ENCODE data around the gene ADGB. TPM values are rescaled to one million over a fixed set of nuclear protein-coding genes. Genes with fewer than 3 reads are reported as not detected.

The ADGB gene
- total and polyA plus RNA-seq, 2 of the 13 experiments (the other 11 are each of a cell fraction or from before 2014, with no cell fraction given): not detected

DNA sequence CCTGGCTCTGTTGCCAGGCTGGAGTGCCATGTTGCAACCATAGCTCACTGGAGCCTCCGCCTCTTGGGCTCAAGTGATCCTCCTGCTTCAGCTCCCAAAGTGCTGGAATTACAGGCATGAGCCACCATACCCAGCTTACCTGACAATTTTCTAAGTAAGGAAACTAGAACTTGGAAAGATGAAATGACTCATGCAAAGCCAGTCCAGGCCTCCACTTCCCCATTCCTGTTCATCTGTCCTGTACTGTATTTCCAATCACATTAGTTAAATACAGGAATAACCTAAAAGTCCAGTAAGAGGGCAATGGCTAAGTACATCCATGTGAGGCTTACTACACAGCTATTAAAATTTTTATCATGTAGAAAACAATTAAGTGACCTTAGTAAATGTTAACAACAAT is 8.3 kb upstream of the ADGB start (continued):
- TF ChIP-seq, protein P1, sequence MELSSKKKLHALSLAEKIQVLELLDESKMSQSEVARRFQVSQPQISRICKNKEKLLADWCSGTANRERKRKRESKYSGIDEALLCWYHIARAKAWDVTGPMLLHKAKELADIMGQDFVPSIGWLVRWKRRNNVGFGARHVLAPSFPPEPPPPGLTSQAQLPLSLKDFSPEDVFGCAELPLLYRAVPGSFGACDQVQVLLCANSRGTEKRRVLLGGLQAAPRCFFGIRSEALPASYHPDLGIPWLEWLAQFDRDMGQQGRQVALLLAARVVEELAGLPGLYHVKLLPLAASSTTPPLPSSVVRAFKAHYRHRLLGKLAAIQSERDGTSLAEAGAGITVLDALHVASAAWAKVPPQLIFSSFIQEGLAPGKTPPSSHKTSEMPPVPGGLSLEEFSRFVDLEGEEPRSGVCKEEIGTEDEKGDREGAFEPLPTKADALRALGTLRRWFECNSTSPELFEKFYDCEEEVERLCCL (CRISPR knock-in tag; IDR thresholded peaks at IDR 0.05; ENCODE audit: borderline replicate concordance): no peak

DNA sequence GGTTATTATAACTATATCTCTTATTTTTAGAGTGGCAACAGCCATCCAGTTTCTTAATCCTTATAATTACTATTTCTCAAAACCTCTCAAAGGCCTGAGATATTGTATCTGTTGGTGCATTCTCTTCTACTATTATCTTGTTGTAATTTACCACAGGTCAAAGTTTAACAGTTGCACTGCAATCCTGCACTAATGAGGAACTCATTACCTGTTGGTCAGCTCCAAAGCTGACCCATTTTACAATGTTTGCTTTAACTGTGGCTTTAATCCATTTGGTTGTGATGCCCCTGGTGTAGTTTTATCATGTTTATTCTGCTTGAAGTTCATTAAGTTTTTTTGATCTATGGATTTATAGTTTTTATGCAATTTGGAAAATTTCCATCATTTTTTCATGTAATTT is 6.3 kb upstream of the ADGB start:
- no TSS peak for BruUV-seq (replicated peaks)
- POLR2A ChIA-PET: no interaction called here
- in situ Hi-C loops (cut with HindIII; ENCODE audit: extremely low pct_ligation_motif_present, low pct_unique_long_range_greater_than_20kb): no loop called here
- Histone ChIP-seq H3K9ac (ENCODE audit: insufficient read depth, low read depth, low read length) (no peak overlapping the region), H3K9me3 (ENCODE audit: low read length) (no peaks in the 10 kb centered on the region), H4K20me1 (ENCODE audit: insufficient read depth, low read length) (no peaks in the 10 kb centered on the region), H3K4me1 (ENCODE audit: insufficient read depth, low read length) (no peaks in the 10 kb centered on the region), H3K27ac (ENCODE audit: extremely low read length, insufficient read depth, low read length) (no peak overlapping the region), H3K27me3 (ENCODE audit: control insufficient read depth in 1 of 2, insufficient read depth in 2 of 2, low read length in 2 of 2) (no peaks in the 10 kb centered on the region), H3K79me2 (ENCODE audit: insufficient read depth, low read length) (no peaks in the 10 kb centered on the region), H3K4me3 (replicated peaks in 1 of 3; ENCODE audit: insufficient read depth in 1 of 3, low read depth in 2 of 3, low read length in 3 of 3) (no peak overlapping the region), H2AFZ (ENCODE audit: low read length) (no peak overlapping the region), H3K4me2 (ENCODE audit: low read depth, low read length) (no peak overlapping the region), H3K36me3 (replicated peaks in 1 of 2; ENCODE audit: control insufficient read depth in 1 of 2, insufficient read depth in 2 of 2, low read length in 2 of 2) (no peaks in the 10 kb centered on the region)
- no peak for FAIRE-seq
- ATAC-seq: no peak
- no peak for DNase-seq (ENCODE audit: low spot score)
- intact Hi-C loops (cut with micrococcal nuclease; ENCODE audit: unreplicated experiment): no loop called here
- CTCF ChIA-PET (ENCODE audit: low intra/inter-chr PET ratio, low total read pairs): no interaction called here
- TF ChIP-seq CCAR2 (optimal IDR thresholded peaks at IDR 0.05; ENCODE audit: low read depth, low read length): no peak
- TF ChIP-seq ZNF33A (CRISPR knock-in tag; IDR thresholded peaks at IDR 0.05; ENCODE audit: borderline replicate concordance): no peak
- no peak for TF ChIP-seq ZNF589 (CRISPR knock-in tag; conservative IDR thresholded peaks at IDR 0.05)
- no peak for TF ChIP-seq PRDM10 (CRISPR knock-in tag; IDR thresholded peaks at IDR 0.05; ENCODE audit: low read depth)
- no peak for TF ChIP-seq TBX3 (IDR thresholded peaks at IDR 0.05; ENCODE audit: borderline replicate concordance)
- no peak for TF ChIP-seq TERF1 (CRISPR knock-in tag; IDR thresholded peaks at IDR 0.05)
- TF ChIP-seq, protein P2, sequence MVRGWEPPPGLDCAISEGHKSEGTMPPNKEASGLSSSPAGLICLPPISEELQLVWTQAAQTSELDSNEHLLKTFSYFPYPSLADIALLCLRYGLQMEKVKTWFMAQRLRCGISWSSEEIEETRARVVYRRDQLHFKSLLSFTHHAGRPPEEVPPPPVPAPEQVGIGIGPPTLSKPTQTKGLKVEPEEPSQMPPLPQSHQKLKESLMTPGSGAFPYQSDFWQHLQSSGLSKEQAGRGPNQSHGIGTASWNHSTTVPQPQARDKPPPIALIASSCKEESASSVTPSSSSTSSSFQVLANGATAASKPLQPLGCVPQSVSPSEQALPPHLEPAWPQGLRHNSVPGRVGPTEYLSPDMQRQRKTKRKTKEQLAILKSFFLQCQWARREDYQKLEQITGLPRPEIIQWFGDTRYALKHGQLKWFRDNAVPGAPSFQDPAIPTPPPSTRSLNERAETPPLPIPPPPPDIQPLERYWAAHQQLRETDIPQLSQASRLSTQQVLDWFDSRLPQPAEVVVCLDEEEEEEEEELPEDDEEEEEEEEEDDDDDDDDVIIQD (CRISPR knock-in tag; IDR thresholded peaks at IDR 0.05; ENCODE audit: low read depth): no peak
- TF ChIP-seq, protein P3, sequence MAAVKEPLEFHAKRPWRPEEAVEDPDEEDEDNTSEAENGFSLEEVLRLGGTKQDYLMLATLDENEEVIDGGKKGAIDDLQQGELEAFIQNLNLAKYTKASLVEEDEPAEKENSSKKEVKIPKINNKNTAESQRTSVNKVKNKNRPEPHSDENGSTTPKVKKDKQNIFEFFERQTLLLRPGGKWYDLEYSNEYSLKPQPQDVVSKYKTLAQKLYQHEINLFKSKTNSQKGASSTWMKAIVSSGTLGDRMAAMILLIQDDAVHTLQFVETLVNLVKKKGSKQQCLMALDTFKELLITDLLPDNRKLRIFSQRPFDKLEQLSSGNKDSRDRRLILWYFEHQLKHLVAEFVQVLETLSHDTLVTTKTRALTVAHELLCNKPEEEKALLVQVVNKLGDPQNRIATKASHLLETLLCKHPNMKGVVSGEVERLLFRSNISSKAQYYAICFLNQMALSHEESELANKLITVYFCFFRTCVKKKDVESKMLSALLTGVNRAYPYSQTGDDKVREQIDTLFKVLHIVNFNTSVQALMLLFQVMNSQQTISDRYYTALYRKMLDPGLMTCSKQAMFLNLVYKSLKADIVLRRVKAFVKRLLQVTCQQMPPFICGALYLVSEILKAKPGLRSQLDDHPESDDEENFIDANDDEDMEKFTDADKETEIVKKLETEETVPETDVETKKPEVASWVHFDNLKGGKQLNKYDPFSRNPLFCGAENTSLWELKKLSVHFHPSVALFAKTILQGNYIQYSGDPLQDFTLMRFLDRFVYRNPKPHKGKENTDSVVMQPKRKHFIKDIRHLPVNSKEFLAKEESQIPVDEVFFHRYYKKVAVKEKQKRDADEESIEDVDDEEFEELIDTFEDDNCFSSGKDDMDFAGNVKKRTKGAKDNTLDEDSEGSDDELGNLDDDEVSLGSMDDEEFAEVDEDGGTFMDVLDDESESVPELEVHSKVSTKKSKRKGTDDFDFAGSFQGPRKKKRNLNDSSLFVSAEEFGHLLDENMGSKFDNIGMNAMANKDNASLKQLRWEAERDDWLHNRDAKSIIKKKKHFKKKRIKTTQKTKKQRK (IDR thresholded peaks at IDR 0.05; ENCODE audit: low read length): no peak
- TF ChIP-seq SP4 (CRISPR knock-in tag; IDR thresholded peaks at IDR 0.05): no peak

All from HepG2 (cell line).